H54 (cell line): ENCODE data around the gene PRAMEF10.
"Not testable (repeated sequence)": the region's sequence is repeated elsewhere in the genome, so short reads cannot be mapped to it uniquely, and the experiment has no call there.

Experiments
- DNase-seq: peaks from one replicate; pipeline ENCODE4 v3.0.0; 2011; ENCODE audit warnings: low spot score, mixed read lengths; ENCODE audit not compliant: insufficient read length
- FAIRE-seq: peaks from 3 replicates; lab custom pipeline; 2011; peaks lifted over from hg19 to GRCh38; lab: Jason Lieb, UNC
- POLR2A ChIP-seq: IDR thresholded peaks from 2 replicates; pipeline ENCODE4 v1.6.1; 2011; ENCODE audit warnings: low read depth, mild to moderate bottlenecking, low read length

PRAMEF10 gene, protein sequence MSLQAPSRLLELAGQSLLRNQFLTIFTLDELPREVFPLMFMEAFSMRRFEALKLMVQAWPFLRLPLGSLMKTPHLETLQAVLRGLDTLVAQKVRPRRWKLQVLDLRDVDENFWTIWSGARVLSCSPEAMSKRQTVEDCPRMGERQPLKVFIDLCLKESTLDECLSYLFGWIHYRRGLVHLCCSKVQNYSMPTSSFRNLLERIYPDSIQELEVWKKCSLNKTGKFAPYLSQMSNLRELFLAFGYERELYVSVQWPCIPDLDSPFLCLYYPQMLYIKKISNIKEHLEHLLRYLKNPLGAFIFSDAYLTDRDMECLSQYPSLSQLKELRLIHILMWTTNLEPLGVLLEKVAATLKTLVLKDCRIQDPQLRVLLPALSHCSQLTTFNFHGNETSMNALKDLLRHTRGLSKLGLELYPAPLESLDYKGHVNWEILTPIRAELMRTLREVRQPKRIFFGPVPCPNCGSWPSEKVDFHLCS

DNA sequence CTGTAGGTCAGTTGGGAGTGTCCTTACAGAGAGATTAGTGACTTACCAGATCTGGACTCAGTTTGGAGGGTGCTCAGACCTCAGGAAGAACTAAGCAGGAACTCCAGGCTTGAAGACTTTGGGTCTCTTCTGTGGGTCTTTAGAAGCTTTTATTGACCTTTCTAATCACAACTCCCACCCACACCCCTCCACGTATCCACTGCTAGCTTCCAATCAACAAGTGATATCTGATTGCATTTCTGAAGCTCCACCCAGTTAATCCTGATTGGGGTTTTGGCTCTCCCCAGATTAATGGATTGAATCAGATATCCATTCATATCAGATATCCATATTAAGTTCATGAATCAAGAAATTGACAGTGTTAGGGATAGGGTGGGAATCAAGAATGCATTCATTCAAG, at the start of gene PRAMEF10:
Gene PRAMEF10 (minus strand): TSS at position 101 of the 400 bp plus-strand sequence. CDS start 2,423 bp downstream, outside the sequence.
- DNase-seq, FAIRE-seq: not testable (repeated sequence)

DNA sequence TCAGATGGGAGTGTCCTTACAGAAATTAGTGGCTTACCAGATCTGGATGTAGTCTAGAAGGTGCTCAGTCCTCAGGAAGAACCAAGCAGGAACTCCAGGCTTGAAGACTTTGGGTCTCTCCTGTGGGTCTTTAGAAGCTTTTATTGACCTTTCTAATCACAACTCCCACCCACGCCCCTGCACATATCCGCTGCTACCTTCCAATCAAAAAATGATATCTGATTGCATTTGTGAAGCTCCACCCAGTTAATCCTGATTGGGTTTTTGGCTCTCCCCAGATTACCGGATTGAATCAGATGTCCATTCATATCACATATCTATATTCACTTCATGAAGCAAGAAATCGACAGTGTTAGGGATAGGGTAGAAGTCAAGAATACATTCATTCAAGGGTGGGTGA, 49.4 kb upstream of the PRAMEF10 start, which contains the start of gene PRAMEF6:
Gene PRAMEF6 (minus strand): TSS at position 101 of the 400 bp plus-strand sequence. CDS start 5,062 bp downstream, outside the sequence.
- DNase-seq, FAIRE-seq: not testable (repeated sequence)

DNA sequence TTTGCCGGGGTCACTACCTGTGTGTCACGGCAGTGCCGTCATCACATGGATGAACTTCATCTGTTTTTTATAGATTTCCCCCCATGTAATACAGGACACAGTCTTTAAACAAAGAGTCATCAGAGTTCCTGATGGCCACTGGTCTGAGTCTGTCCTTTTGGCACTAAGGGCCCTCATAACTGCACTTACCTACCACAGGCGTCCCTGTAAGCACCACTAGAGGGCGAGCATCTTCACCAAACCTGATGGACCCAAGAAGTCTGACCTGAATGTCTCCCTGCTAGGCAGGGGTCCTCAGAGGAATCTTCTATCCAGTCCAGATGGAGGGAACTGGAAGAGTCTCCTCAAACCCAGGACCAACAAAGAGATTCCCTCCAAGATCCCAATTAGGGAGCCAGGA, 26.3 kb upstream of the PRAMEF10 start:
- not testable (repeated sequence) for FAIRE-seq, DNase-seq

DNA sequence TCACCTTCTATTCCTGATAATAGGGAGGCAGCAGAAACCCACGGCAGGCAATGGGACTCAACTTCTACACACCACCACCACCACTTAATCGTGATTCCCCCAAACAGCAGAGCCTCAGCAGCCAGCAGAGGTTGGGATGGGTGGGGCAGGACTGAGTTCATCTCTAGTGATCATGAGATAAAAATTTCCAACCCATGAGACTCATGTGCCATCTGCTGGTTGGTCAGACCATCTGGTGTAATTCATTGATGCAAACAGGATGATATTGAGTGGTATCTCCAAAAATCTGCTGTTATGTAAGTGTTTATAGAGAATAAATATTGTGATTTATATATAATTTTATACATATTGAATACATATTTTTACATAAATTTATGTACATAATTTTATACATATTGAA, 23.7 kb upstream of the PRAMEF10 start:
- DNase-seq, FAIRE-seq: not testable (repeated sequence)

DNA sequence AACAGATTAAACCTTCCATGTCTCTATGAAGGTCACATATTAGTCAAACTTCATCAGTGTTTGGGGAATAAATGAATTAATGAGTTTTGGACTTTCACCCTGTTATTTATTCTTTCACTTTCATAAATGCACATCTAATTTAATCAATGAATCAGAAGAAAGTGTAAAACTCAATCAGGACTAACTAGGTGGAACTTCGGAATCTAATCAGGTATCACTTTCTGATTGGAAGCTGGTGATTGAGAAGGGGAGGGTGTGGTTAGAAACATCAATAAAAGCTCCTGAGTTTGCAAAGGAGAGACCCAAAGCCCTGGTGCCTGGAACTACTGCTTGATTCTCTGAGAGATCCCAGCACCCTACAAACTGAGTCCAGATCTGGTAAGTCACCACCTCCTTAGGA, 18.2 kb upstream of the PRAMEF10 start, which contains the start of gene PRAMEF7:
Gene PRAMEF7 (plus strand): TSS at position 301 of the 400 bp plus-strand sequence. CDS start 1,083 bp downstream, outside the sequence.
- not testable (repeated sequence) for FAIRE-seq, DNase-seq

DNA sequence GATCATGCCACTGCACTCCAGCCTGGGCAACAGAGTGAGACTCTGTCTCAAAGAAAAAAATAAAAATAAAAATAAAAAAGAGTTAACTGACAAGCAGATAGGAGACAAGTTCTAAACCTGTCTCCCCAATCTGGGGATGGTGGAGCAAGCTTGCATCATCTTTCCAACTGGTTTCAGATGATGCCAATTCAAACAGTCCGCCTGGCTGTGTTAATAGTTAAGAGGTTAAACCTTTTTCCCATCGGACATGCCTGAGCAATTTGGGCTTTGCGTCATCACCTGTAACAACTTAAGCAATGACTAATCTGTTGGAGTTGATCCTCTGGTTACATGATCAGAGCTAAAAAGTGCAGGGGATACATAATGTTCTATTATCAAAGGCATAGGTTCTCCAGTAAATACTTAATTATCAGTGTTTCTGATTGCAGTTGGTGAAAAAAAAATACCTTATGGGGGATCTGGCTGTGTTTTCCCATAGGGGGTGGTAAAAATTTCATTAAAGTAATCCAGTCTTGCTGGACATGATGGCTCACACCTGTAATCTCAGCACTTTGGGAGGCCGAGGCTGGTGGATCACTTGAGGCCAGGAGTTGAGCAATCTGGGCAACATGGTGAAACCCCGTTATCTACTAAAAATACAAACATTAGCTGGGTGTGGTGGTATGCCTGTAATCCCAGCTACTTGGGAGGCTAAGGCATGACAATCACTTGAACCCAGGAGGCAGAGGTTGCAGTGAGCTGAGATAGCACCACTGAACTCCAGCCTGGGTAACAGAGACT, 5.9 kb upstream of the PRAMEF10 start:
- not testable (repeated sequence) for FAIRE-seq, DNase-seq

DNA sequence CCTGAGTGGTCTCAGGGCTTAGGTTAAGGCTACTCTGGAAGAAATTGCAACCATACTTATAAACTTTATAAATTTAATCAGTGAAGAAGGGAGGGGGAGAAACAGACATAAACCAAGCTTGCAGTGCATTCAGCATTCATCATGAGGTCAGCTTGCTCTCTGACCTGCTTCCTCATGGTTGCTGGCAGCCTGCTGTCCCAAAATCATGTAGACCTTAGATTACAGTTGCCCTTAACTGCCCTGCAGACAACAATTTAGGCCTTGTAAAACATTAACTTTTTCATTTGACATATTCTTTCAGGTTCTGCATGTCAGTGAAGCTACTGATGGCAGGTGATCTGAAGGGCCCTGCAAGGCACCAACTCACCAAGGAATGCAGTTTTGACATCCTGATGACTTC, 1.1 kb upstream of the PRAMEF10 start:
- not testable (repeated sequence) for FAIRE-seq, DNase-seq

DNA sequence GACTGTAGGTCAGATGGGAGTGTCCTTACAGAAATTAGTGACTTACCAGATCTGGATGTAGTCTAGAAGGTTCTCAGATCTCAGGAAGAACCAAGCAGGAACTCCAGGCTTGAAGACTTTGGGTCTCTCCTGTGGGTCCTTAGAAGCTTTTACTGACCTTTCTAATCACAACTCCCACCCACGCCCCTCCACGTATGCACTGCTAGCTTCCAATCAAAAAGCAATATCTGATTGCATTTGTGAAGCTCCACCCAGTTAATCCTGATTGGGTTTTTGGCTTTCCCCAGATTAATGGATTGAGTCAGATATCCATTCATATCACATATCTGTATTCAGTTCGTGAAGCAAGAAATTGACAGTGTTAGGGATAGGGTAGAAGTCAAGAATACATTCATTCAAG, 12.0 kb downstream of the PRAMEF10 start, which contains the start of gene PRAMEF4:
Gene PRAMEF4 (minus strand): TSS at position 101 of the 400 bp plus-strand sequence. CDS start 2,807 bp downstream, outside the sequence.
- DNase-seq, FAIRE-seq: not testable (repeated sequence)

DNA sequence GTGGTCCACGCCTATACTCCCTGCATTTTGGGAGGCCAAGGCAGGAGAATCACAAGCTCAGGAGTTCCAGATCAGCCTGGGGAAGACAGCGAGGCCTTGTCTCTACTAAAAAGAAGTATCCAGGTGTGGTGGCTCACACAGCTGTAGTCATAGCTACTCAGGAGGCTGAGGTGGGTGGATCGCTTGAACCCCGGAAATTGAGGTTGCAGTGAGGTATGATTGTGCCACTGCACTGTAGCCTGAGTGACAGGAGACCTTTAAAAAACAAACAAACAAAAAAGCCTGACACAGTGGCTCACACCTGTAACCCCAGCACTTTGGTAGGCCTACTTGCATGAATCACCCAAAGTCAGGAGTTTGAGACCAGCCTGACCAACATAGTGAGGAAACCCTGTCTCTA, 19.6 kb downstream of the PRAMEF10 start:
- not testable (repeated sequence) for DNase-seq, FAIRE-seq

DNA sequence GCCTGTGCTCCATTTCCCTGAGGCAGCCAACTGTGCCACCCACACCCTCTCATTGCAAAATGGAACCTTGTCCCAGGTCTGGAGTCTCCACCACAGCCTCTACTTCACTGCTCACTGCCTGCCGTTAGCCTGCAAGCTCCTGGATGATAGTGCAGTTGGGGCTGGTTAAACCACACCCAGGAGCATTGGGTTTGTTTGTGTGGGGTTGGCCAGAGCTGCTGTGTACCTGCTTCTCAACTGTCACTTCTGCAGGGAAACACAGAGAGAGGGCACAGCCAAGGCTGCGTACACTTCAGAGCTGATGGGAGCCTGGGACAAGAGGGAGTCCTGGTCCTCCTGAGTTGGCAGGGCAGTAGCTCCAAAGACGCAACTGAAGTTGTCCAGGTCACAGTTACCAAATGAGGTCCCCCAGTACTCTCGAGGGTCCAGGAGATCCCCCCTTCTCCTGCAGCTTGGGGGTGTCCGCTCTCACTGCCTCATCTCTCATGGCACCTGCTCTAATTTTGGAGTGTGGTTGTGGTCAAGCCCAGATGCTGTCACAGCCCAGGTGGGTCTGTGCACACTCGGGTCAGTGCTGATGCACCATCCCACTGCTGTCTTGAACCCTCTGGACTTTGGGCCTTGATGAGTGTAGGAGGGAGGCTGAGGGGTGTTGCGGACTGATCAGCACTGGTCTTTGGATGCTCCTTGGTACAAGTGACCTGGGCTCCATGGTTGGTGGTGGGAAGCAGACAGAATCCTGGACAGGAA, 34.8 kb downstream of the PRAMEF10 start:
- not testable (repeated sequence) for DNase-seq, FAIRE-seq

DNA sequence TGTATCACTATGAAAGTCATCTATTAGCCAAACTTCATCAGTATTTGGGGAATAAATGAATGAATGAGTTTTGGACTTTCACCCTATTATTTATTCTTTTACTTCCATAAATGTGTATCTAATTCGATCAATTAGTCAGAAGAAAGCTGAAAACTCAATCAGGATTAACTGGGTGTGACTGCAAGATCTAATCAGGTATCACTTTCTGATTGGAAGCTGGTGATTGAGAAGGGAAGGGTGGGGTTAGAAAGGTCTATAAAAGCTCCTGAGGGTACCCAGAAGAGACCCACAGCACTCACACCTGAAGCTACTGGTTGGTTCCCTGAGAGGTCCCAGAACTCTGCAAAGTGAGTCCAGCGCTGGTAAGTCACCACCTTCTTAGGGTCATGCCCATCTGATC, 41.3 kb downstream of the PRAMEF10 start, which contains the start of gene PRAMEF2:
Gene PRAMEF2 (plus strand): TSS at position 301 of the 400 bp plus-strand sequence. CDS start 1,924 bp downstream, outside the sequence.
- DNase-seq, FAIRE-seq: not testable (repeated sequence)

DNA sequence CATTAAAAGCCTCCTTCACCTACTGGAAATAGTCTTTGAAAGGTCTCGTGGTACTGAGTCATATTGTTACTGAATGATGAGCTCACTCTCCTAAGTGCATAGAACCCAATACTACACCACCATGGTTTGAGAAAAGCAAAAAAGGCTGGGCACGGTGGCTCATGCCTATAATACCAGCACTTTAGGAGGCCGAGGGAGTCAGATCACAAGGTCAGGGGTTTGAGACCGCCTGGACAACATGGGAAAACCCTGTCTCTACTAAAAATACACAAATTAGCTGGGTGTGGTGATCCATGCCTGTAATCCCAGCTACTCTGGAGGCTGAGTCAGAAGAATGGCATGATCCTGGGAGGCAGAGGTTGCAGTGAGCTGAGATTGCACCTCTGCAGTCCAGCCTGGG, 46.3 kb downstream of the PRAMEF10 start:
- DNase-seq (peak; percentile 15), FAIRE-seq (peak; percentile 87)
- no peak for TF ChIP-seq POLR2A

DNA sequence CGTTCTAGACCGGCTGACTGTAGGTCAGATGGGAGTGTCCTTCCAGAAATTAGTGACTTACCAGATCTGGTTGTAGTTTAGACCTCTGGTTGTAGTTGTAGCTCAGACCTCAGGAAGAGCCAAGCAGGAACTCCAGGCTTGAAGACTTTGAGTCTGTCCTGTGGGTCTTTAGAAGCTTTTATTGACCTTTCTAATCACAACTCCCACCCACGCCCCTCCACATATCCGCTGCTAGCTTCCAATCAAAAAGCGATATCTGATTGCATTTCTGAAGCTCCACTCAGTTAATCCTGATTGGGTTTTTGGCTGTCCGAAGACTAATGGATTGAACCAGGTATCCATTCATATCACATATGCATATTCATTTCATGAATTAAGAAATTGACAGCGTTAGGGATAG, 49.5 kb downstream of the PRAMEF10 start, which contains the start of gene HNRNPCL1:
Gene HNRNPCL1 (minus strand): TSS at position 101 of the 400 bp plus-strand sequence. CDS start 431 bp downstream, outside the sequence.
- DNase-seq, FAIRE-seq: not testable (repeated sequence)
